HepG2 (cell line): ENCODE data around the gene SIRPA. TPM values are rescaled to one million over a fixed set of nuclear protein-coding genes. Genes with fewer than 3 reads are reported as not detected.
A peak's percentile ranks its signal among the peaks of the same experiment; 100 is the strongest.

Experiments
- ATM ChIP-seq: fragments of 450-650 bp; IDR thresholded peaks from 2 replicates; pipeline ENCODE4 v1.7.1; 2017; ENCODE audit warnings: mild to moderate bottlenecking, borderline replicate concordance
- CAMTA2 ChIP-seq: sonication (generic); formaldehyde crosslinking; IDR thresholded peaks from 2 replicates; pipeline ENCODE4 v1.4.0; 2020; ENCODE audit warnings: mild to moderate bottlenecking, missing genetic modification reagents, borderline replicate concordance
- GFI1 ChIP-seq: sonication (generic); formaldehyde crosslinking; IDR thresholded peaks from 2 replicates; pipeline ENCODE4 v1.5.0; 2020; ENCODE audit warnings: missing genetic modification reagents, mild to moderate bottlenecking, borderline replicate concordance
- LCORL ChIP-seq, 2 experiments: fragments of 450-650 bp in 1 of 2; sonication (generic) in 1 of 2; formaldehyde crosslinking in 1 of 2; IDR thresholded peaks; 2 replicates each; pipeline versions ENCODE4 v1.5.0 to v1.6.1; 2017 to 2020; ENCODE audit warnings: antibody characterized with exemption in 1 of 2, missing genetic modification reagents in 1 of 2
- NFIC ChIP-seq: IDR thresholded peaks from 2 replicates; pipeline ENCODE4 v1.6.1; 2012; ENCODE audit warnings: mild to moderate bottlenecking, low read length, inconsistent platforms
- PITX1 ChIP-seq: sonication (generic); formaldehyde crosslinking; IDR thresholded peaks from 2 replicates; pipeline ENCODE4 v1.5.1; 2020; ENCODE audit warnings: mild to moderate bottlenecking, missing genetic modification reagents
- STAG1 ChIP-seq: sonication (generic); formaldehyde crosslinking; IDR thresholded peaks from 2 replicates; pipeline ENCODE4 v1.4.0; 2020; ENCODE audit warnings: missing genetic modification reagents
- ZNF253 ChIP-seq: sonication (generic); formaldehyde crosslinking; IDR thresholded peaks from 2 replicates; pipeline ENCODE4 v1.8.0; 2022; ENCODE audit warnings: mild to moderate bottlenecking, missing genetic modification reagents, borderline replicate concordance
- ZNF431 ChIP-seq: sonication (generic); formaldehyde crosslinking; IDR thresholded peaks from 2 replicates; pipeline ENCODE4 v1.9.0; 2022; ENCODE audit warnings: missing genetic modification reagents, low read depth, mild to moderate bottlenecking, borderline replicate concordance
- ZNF44 ChIP-seq: sonication (generic); formaldehyde crosslinking; IDR thresholded peaks from 2 replicates; pipeline ENCODE4 v1.5.1; 2020; ENCODE audit warnings: mild to moderate bottlenecking, missing genetic modification reagents
- ZNF564 ChIP-seq: sonication (generic); formaldehyde crosslinking; IDR thresholded peaks from 2 replicates; pipeline ENCODE4 v1.8.1; 2023; ENCODE audit warnings: mild to moderate bottlenecking, missing genetic modification reagents
- ZNF792 ChIP-seq: IDR thresholded peaks from 2 replicates; pipeline ENCODE4 v1.6.1; 2016
- polyA plus RNA-seq, 8 experiments: library from polyadenylated mRNA; depleted of rRNA in 3 of 8; stranded (reverse) in 7 of 8; unstranded in 1 of 8; fragments of >200 nt; fragmentation: Illumina TruSeq in 4 of 8; extraction: Trizol in 4 of 8; gene quantifications; 2 replicates each; pipeline versions ENCODE4 v1.2.1 to v1.2.3, GENCODE V29; 2011 to 2016; ENCODE audit warnings: low read depth in 4 of 8, missing spikeins in 1 of 8, mixed read lengths in 1 of 8; ENCODE audit not compliant: insufficient read depth in 1 of 8
- total RNA-seq, 5 experiments: library from RNA; depleted of rRNA; stranded (reverse); fragments of >200 nt; fragmentation: Illumina TruSeq; extraction: Trizol; gene quantifications; 2 replicates each; pipeline ENCODE4 v1.2.3, GENCODE V29; 2016; ENCODE audit warnings: low read depth in 1 of 5
- TF ChIP-seq, protein P1 (sequence below): IDR thresholded peaks from 2 replicates; pipeline ENCODE4 v1.6.1; 2016
- TF ChIP-seq, protein P2 (sequence below): fragments of 450-650 bp; IDR thresholded peaks from 2 replicates; pipeline ENCODE4 v1.6.1; 2017
- TF ChIP-seq, protein P3 (sequence below): sonication (generic); formaldehyde crosslinking; IDR thresholded peaks from 2 replicates; pipeline ENCODE4 v1.8.1; 2023; ENCODE audit warnings: mild to moderate bottlenecking, missing genetic modification reagents
- TF ChIP-seq, protein P4 (sequence below): sonication (generic); formaldehyde crosslinking; IDR thresholded peaks from 2 replicates; pipeline ENCODE4 v1.9.0; 2022; ENCODE audit warnings: low read depth, missing genetic modification reagents
- TF ChIP-seq, protein P5 (sequence below): IDR thresholded peaks from 2 replicates; pipeline ENCODE4 v1.6.1; 2016; ENCODE audit warnings: low read depth, borderline replicate concordance
- TF ChIP-seq, protein P6 (sequence below): sonication (generic); formaldehyde crosslinking; IDR thresholded peaks from 2 replicates; pipeline ENCODE4 v1.4.0; 2020; ENCODE audit warnings: mild to moderate bottlenecking, missing genetic modification reagents
- TF ChIP-seq, protein P7 (sequence below): sonication (generic); formaldehyde crosslinking; conservative IDR thresholded peaks from 2 replicates; pipeline ENCODE4 v1.8.0; 2022; ENCODE audit warnings: low read depth, missing genetic modification reagents

Gene SIRPA
- total and polyA plus RNA-seq, 2 of the 13 experiments (the other 11 are each of a cell fraction or from before 2014, with no cell fraction given), result 7.2 to 17.6 TPM

DNA sequence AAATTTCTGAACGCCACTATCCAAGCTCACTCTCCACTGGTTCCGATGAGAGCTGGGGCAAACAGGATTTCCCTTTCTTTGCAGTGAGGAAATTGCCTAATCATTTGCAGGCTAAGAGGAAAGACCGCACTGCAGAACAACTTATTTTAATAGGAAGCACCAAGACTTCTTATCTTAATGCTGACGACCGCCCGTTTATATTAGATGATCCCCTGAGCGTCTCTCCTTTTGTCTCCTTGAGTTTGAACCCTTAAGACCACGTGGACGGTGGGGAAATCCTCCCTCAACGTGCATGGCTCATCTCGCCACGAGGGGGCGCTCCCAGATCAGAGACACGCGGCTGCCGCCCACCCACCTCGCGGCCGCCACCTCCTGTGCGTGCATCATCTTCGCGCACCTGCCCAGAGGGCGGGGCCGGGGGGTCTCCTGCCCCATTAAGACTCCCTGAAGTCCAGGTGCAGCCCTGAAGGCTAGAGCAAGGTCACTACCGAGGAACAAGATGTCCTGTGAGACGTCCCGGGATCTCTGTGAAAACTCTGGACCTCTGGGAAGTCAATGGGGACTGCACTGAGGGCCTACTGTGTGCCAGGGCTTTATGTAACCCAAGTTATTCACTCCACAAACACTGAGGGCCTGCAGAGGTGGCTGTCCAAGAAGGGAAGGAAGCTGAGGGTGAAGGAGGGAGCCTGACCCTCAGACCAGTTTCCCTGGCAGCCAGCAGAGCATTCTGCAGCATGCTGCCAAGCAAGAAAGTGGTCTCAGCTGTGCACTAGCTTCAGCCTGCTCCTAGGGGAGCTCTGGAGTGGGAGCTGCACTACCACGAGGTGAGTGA lies 70.5 kb downstream of the SIRPA start (continued):
- TF ChIP-seq, protein P1, sequence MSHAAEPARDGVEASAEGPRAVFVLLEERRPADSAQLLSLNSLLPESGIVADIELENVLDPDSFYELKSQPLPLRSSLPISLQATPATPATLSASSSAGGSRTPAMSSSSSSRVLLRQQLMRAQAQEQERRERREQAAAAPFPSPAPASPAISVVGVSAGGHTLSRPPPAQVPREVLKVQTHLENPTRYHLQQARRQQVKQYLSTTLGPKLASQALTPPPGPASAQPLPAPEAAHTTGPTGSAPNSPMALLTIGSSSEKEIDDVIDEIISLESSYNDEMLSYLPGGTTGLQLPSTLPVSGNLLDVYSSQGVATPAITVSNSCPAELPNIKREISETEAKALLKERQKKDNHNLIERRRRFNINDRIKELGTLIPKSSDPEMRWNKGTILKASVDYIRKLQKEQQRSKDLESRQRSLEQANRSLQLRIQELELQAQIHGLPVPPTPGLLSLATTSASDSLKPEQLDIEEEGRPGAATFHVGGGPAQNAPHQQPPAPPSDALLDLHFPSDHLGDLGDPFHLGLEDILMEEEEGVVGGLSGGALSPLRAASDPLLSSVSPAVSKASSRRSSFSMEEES, result 0 out of 2 replicates have a peak, but pooled peaks have one; percentile 37
- TF ChIP-seq GFI1 (CRISPR knock-in tag) (no peak), PITX1 (CRISPR knock-in tag) (peak; percentile 68; the same call in 1 of the 2 replicates), ZNF253 (no peak), NFIC (no peak), ZNF564 (CRISPR knock-in tag) (0 out of 2 replicates have a peak, but pooled peaks have one; percentile 24), ZNF431 (CRISPR knock-in tag) (no peak), STAG1 (CRISPR knock-in tag) (peak; percentile 99), LCORL (IDR thresholded peaks at IDR 0.05) (no peak), LCORL (CRISPR knock-in tag; IDR thresholded peaks at IDR 0.05) (peak; percentile 58; the same call in 1 of the 2 replicates), ZNF44 (CRISPR knock-in tag) (no peak), CAMTA2 (CRISPR knock-in tag) (no peak), ZNF792 (CRISPR knock-in tag) (peak; percentile 41; the same call in 1 of the 2 replicates), ATM (no peak)
- TF ChIP-seq, protein P2, sequence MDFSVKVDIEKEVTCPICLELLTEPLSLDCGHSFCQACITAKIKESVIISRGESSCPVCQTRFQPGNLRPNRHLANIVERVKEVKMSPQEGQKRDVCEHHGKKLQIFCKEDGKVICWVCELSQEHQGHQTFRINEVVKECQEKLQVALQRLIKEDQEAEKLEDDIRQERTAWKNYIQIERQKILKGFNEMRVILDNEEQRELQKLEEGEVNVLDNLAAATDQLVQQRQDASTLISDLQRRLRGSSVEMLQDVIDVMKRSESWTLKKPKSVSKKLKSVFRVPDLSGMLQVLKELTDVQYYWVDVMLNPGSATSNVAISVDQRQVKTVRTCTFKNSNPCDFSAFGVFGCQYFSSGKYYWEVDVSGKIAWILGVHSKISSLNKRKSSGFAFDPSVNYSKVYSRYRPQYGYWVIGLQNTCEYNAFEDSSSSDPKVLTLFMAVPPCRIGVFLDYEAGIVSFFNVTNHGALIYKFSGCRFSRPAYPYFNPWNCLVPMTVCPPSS, result no peak
- TF ChIP-seq, protein P3, sequence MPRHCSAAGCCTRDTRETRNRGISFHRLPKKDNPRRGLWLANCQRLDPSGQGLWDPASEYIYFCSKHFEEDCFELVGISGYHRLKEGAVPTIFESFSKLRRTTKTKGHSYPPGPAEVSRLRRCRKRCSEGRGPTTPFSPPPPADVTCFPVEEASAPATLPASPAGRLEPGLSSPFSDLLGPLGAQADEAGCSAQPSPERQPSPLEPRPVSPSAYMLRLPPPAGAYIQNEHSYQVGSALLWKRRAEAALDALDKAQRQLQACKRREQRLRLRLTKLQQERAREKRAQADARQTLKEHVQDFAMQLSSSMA (CRISPR knock-in tag), result no peak
- TF ChIP-seq, protein P4, sequence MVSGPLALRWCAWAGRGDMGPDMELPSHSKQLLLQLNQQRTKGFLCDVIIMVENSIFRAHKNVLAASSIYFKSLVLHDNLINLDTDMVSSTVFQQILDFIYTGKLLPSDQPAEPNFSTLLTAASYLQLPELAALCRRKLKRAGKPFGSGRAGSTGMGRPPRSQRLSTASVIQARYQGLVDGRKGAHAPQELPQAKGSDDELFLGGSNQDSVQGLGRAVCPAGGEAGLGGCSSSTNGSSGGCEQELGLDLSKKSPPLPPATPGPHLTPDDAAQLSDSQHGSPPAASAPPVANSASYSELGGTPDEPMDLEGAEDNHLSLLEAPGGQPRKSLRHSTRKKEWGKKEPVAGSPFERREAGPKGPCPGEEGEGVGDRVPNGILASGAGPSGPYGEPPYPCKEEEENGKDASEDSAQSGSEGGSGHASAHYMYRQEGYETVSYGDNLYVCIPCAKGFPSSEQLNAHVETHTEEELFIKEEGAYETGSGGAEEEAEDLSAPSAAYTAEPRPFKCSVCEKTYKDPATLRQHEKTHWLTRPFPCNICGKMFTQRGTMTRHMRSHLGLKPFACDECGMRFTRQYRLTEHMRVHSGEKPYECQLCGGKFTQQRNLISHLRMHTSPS (CRISPR knock-in tag), result no peak
- TF ChIP-seq, protein P5, sequence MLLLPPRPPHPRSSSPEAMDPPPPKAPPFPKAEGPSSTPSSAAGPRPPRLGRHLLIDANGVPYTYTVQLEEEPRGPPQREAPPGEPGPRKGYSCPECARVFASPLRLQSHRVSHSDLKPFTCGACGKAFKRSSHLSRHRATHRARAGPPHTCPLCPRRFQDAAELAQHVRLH (CRISPR knock-in tag), result peak; percentile 50; the same call in 1 of the 2 replicates
- TF ChIP-seq, protein P6, sequence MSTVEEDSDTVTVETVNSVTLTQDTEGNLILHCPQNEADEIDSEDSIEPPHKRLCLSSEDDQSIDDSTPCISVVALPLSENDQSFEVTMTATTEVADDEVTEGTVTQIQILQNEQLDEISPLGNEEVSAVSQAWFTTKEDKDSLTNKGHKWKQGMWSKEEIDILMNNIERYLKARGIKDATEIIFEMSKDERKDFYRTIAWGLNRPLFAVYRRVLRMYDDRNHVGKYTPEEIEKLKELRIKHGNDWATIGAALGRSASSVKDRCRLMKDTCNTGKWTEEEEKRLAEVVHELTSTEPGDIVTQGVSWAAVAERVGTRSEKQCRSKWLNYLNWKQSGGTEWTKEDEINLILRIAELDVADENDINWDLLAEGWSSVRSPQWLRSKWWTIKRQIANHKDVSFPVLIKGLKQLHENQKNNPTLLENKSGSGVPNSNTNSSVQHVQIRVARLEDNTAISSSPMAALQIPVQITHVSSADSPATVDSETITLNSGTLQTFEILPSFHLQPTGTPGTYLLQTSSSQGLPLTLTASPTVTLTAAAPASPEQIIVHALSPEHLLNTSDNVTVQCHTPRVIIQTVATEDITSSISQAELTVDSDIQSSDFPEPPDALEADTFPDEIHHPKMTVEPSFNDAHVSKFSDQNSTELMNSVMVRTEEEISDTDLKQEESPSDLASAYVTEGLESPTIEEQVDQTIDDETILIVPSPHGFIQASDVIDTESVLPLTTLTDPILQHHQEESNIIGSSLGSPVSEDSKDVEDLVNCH (CRISPR knock-in tag), result no peak
- TF ChIP-seq, protein P7, sequence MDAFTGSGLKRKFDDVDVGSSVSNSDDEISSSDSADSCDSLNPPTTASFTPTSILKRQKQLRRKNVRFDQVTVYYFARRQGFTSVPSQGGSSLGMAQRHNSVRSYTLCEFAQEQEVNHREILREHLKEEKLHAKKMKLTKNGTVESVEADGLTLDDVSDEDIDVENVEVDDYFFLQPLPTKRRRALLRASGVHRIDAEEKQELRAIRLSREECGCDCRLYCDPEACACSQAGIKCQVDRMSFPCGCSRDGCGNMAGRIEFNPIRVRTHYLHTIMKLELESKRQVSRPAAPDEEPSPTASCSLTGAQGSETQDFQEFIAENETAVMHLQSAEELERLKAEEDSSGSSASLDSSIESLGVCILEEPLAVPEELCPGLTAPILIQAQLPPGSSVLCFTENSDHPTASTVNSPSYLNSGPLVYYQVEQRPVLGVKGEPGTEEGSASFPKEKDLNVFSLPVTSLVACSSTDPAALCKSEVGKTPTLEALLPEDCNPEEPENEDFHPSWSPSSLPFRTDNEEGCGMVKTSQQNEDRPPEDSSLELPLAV (CRISPR knock-in tag), result no peak
